Activated CD4-positive, alpha-beta T cell treated with anti-CD3 and anti-CD28 coated beads, Interleukin-2, amount 10 ng/mL, durations not matched to agents 7 days and 5 days (primary cell): ENCODE results near the gene CRAT. TPM values are rescaled to one million over a fixed set of nuclear protein-coding genes. Genes with fewer than 3 reads are reported as not detected.
A peak's percentile ranks its signal among the peaks of the same experiment; 100 is the strongest.
"Not testable (repeated sequence)": the region's sequence is repeated elsewhere in the genome, so short reads cannot be mapped to it uniquely, and the experiment has no call there.

ENCODE experiments used
- CTCF ChIA-PET: fragments of 350-600 bp; sonication (Branson Sonifier 250); formaldehyde crosslinking; loops from one replicate; lab custom pipeline; 2021; ENCODE audit warnings: antibody characterized with exemption; lab: Charles Lee
- POLR2A ChIA-PET: fragments of 350-600 bp; sonication (Branson Sonifier 250); formaldehyde crosslinking; loops from one replicate; lab custom pipeline; 2021; ENCODE audit warnings: antibody characterized with exemption; lab: Charles Lee
- DNase-seq: peaks from one replicate; pipeline ENCODE4 v3.0.0-alpha.2; 2020
- H3K27ac Mint-ChIP-seq: one replicate; pipeline ENCODE4 v1.8.0; 2021; ENCODE audit warnings: mild to moderate bottlenecking, moderate library complexity, mixed read lengths
- H3K27me3 Mint-ChIP-seq: one replicate; pipeline ENCODE4 v1.8.0; 2021; ENCODE audit warnings: mixed read lengths
- H3K36me3 Mint-ChIP-seq: one replicate; pipeline ENCODE4 v1.8.0; 2021; ENCODE audit warnings: low read depth, mixed read lengths
- H3K4me1 Mint-ChIP-seq: one replicate; pipeline ENCODE4 v1.8.0; 2021; ENCODE audit warnings: mixed read lengths
- H3K4me3 Mint-ChIP-seq: one replicate; pipeline ENCODE4 v1.8.0; 2021; ENCODE audit warnings: mild to moderate bottlenecking, moderate library complexity, mixed read lengths
- H3K9me3 Mint-ChIP-seq: one replicate; pipeline ENCODE4 v1.8.0; 2021; ENCODE audit warnings: mixed read lengths
- total RNA-seq, 2 experiments: library from RNA; stranded (reverse); gene quantifications; one replicate each; pipeline ENCODE4 v1.2.3, GENCODE V29; 2021

CRAT gene
- total RNA-seq, 2 experiments from 2014 or later, result 20.4 to 25.2 TPM

DNA sequence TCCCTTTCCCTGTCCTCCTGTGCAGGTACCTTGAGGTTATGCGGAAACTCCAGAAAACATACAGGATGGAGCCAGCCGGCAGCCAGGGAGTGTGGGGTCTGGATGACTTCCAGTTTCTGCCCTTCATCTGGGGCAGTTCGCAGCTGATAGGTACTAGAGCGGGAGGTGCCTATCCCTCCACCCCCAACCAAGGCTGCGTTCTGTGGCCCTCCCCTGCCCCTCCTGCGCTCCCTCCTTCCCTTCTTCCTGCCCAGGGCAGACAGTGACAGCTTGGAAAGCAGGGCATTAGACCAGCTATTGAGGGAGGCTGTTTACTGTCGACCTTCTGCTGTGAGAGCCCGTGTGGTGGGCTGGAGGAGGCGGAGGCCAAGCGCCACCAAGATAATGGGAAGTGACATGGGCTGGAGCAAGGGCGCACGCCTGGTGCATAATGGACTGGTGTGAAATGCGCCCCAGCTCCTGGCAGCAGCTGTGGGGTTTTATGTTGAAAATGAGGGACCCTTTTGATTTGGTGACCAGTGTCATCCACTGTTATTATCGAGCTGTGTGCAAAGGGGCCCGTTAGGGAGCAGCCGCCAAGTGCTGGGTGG, 25.9 kb upstream of the CRAT start:
- Mint-ChIP-seq H3K27me3 (no peaks in the 10 kb centered on the region), H3K36me3 (peaks cover 26% of the 10 kb centered on the region)

DNA sequence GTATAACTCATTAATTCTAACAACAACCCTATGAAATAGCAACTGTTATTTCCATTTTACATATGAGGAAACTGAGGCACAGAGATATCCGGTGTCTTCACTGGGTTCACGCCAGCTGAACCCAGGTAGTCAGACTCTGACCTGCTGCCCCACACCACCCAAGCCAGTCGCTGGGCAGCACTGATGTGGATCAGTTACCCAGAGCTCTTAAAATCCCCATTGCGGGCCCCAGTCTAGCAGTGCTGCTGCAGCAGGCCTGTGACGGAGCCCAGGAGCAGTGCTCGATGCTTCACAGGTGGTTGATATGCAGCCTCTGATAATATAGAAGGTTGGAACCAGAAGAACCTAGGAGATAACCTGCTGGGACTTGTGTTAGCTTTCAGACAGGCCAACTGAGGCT, 24.9 kb upstream of the CRAT start:
- Mint-ChIP-seq H3K27me3 (no peaks in the 10 kb centered on the region), H3K4me1 (peaks cover 19% of the 10 kb centered on the region), H3K36me3 (peaks cover 31% of the 10 kb centered on the region), H3K9me3 (no peaks in the 10 kb centered on the region), H3K4me3 (no peak overlapping the region), H3K27ac (no peak overlapping the region)
- ChIA-PET POLR2A (no interaction called here), CTCF (interaction anchor here (1.1 to 1.2 kb wide), 3 partner anchors 10 to 487 kb away, joined by 3 to 5 read pairs (median 3); no protein-coding TSS in a partner anchor)
- DNase-seq, result no peak

More for the DNA sequence above, 25.9 kb upstream of the CRAT start:
- Mint-ChIP-seq H3K4me1 (peaks cover 27% of the 10 kb centered on the region), H3K27ac (no peak overlapping the region), H3K4me3 (no peak overlapping the region), H3K9me3 (no peaks in the 10 kb centered on the region)
- POLR2A ChIA-PET, result no interaction called here
- no peak for DNase-seq
- CTCF ChIA-PET, result interaction anchor here (1.1 to 4.8 kb wide), 2 partner anchors 37 to 488 kb away, joined by 4 to 45 read pairs; partner anchors contain the start of gene NTMT1

DNA sequence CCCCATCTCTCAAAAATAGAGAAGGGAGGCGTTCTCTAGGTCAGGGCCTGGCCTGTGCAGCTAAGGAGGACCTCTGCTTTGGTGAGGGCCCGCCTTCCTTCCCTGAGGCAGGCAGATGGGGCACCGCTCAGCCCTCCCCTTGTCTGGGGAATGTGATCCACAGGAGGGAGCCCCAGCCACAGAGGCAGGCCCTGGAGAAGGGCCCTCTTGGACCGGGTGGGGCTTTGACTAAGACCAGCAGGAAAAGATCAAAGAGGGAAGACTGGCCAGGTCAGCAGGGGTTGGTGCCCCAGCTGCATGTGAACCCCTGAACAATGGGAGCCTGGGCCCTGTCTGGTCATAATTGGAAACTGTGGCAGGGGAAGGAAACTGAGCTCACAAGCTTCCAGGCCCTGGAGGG, 22.5 kb upstream of the CRAT start:
- Mint-ChIP-seq H3K27me3 (no peaks in the 10 kb centered on the region), H3K36me3 (peaks cover 34% of the 10 kb centered on the region), H3K4me3 (no peak overlapping the region), H3K9me3 (no peaks in the 10 kb centered on the region), H3K27ac (no peak overlapping the region), H3K4me1 (peaks cover 6% of the 10 kb centered on the region)
- ChIA-PET CTCF (interaction anchor here (0.6 to 5.3 kb wide), 6 partner anchors 11 to 560 kb away, joined by 3 to 64 read pairs (median 12); partner anchors contain the start of gene C9orf50), POLR2A (no interaction called here)
- no peak for DNase-seq

DNA sequence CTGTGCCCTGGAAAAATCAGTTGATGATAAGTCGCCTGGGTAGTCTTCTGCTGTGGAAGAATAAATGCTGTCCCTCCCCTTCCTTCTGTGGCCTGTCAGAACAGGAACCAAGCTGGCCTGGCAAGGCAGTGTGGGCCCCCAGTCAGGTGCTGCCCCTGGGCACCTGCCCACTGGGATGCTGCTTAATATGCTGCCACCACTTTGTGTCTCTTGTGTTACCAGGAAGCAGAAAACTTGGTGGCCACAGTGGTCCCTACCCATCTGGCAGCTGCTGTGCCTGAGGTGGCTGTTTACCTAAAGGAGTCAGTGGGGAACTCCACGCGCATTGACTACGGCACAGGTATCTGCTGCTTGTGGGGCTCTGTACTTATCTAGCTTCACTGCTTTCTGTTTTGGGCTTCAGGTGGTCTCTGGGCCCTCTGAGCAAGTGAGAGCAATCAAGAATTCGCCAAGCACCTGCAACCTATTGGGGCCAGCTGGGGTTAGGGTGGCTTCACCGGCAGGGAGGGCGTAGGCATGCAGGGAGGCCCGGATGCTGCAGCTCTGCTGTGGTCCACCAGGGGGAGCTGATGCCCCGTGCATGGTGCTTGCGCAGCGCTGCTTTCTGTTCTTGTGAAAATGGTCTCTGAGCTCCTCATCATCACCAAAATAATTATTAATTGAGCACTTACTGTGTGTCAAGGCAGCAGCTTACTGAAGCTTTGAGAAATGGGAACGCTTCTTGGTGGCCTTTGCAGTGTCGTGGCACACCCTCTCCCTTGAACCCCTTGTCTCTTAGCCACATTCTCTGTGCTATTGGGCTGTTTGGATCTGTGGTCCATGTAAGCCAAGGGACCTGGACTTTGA, 20.9 kb upstream of the CRAT start:
- no peaks in the 10 kb centered on the region for H3K27me3 Mint-ChIP-seq
- ChIA-PET CTCF (interaction anchor here (0.6 to 5.3 kb wide), 43 partner anchors 8 to 739 kb away, joined by 3 to 64 read pairs (median 4); partner anchors contain the start of genes C9orf50, IER5L and NTMT1), POLR2A (interaction anchor here (0.6 kb wide), 2 partner anchors 208 to 329 kb away, joined by 4 to 5 read pairs; no protein-coding TSS in a partner anchor)
- peaks cover 36% of the 10 kb centered on the region for H3K36me3 Mint-ChIP-seq
- peak overlapping the region; percentile 76 for H3K27ac Mint-ChIP-seq
- no peaks in the 10 kb centered on the region for H3K9me3 Mint-ChIP-seq
- peaks cover 6% of the 10 kb centered on the region for H3K4me1 Mint-ChIP-seq
- no peak overlapping the region for H3K4me3 Mint-ChIP-seq
- peak; percentile 88 for DNase-seq

DNA sequence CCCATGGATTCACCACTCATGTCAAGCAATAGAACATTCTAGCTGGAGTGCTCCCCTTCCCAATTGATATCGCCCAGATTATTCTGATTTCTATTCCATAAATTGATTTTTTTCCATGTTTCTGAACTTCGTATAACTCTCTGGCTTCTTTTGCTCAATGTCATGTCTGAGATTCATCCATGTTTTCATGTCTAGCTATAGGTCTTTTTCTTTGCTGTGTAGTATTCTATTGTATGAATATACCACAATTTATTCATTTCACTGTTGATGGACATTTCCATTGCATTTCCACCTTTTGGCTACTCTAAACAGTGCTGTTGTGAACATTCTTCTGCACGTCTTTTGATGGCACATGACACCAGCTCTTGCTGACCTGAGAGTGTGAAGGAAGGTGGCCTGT, 20.2 kb upstream of the CRAT start:
- Mint-ChIP-seq H3K27ac (no peak overlapping the region), H3K4me3 (no peak overlapping the region), H3K4me1 (peaks cover 6% of the 10 kb centered on the region), H3K36me3 (peaks cover 33% of the 10 kb centered on the region), H3K9me3 (no peaks in the 10 kb centered on the region), H3K27me3 (no peaks in the 10 kb centered on the region)
- DNase-seq, result no peak
- CTCF ChIA-PET, result interaction anchor here (0.5 to 5.3 kb wide), 20 partner anchors 9 to 512 kb away, joined by 3 to 64 read pairs (median 8); partner anchors contain the start of genes C9orf50 and NTMT1
- POLR2A ChIA-PET, result no interaction called here

DNA sequence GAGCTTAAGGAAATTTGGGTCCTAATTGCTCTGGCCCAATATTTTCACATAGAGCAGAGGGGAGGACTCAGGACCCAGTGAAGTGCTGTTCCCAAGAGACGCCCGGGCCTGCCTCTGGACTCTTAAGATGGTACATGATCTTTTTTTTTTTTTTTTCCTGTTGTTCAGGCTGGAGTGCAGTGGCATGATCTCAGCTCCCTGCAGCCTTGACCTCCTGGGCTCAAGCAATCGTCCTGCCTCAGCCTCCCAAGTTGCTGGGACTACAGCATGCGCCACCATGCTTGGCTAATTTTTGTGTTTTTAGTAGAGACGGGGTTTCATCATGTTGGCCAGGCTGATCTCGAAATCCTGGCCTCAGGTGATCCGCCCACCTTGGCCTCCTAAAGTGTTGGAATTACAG, 19.7 kb upstream of the CRAT start:
- POLR2A ChIA-PET, H3K27ac Mint-ChIP-seq, H3K4me3 Mint-ChIP-seq, DNase-seq, H3K9me3 Mint-ChIP-seq, H3K27me3 Mint-ChIP-seq, H3K4me1 Mint-ChIP-seq: not testable (repeated sequence)
- peaks cover 30% of the 10 kb centered on the region for H3K36me3 Mint-ChIP-seq
- CTCF ChIA-PET, result interaction anchor here (0.5 to 5.3 kb wide), 13 partner anchors 8 to 494 kb away, joined by 3 to 64 read pairs (median 10); no protein-coding TSS in a partner anchor

DNA sequence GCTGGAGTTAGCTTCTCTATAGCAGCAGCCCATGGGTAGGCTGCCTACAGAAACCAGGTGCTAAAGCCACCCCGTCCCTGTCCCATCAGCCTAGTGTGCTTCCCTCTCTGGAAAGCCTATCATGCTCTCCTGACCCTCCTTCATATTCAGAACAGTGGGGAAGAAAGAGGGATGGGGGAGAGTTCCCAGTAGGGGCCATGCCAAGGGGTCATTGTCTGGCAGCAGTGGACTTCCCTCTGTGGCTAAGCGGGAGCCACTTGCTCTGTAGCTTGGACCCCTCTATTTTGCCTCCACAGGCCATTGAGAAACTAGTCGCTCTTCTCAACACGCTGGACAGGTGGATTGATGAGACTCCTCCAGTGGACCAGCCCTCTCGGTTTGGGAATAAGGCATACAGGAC, 18.1 kb upstream of the CRAT start:
- peaks cover 21% of the 10 kb centered on the region for H3K36me3 Mint-ChIP-seq
- H3K4me1 Mint-ChIP-seq, result peaks cover 6% of the 10 kb centered on the region
- CTCF ChIA-PET, result interaction anchor here (0.6 to 3.9 kb wide), 5 partner anchors 11 to 597 kb away, joined by 3 to 30 read pairs (median 4); partner anchors contain the start of gene PTPA
- peak overlapping the region; percentile 9 for H3K27ac Mint-ChIP-seq
- no peaks in the 10 kb centered on the region for H3K9me3 Mint-ChIP-seq
- no peak overlapping the region for H3K4me3 Mint-ChIP-seq
- no peaks in the 10 kb centered on the region for H3K27me3 Mint-ChIP-seq
- DNase-seq, result no peak
- POLR2A ChIA-PET, result no interaction called here

DNA sequence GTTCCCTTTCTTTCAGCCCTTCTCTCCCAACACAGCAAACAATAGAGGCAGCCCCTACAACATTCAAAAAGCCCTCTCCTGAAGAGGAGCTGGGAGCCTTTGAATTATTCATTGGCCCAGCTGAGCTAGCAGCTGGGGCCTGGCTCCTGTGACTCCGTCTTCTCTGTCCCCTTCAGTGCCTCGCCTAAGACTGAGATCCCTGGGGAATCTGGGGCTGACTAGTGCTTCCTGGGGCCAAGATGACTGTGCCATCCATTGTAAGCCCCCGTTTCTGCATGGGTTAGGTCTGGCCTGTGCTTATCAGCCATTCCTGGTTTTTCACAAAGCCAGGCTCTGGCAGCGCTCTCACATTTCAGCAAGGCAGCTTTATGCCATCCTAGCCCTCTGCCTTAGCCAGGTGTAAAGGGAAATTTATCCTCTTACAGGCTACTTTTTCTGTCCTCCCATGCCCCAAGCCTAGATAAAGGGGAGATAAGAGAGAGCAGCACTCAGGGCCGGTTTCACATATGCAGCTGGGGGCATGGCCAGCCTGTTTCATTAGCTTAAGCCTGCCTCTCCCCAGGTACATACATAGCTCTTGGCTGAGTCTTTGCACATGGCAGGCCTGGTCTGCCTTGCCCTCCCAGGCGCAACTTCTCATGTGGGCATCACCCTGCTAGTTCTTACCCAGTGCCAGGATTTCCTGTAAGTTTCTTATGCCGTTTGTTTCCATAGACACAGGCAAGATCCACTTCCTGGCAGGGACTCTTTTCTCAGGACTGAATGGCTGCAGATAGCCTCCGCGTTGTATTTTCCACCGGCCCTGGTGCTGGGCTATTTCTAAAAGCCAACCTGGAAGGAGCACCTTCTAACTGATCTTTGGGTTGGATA, 16.4 kb upstream of the CRAT start:
- peaks cover 6% of the 10 kb centered on the region for H3K4me1 Mint-ChIP-seq
- no peak for DNase-seq
- POLR2A ChIA-PET, result interaction anchor here (0.5 kb wide), 1 partner anchor 498 kb away, joined by 4 read pairs; no protein-coding TSS in a partner anchor
- peaks cover 24% of the 10 kb centered on the region for H3K36me3 Mint-ChIP-seq
- no peaks in the 10 kb centered on the region for H3K9me3 Mint-ChIP-seq
- no peak overlapping the region for H3K4me3 Mint-ChIP-seq
- CTCF ChIA-PET, result interaction anchor here (0.5 to 3.5 kb wide), 5 partner anchors 11 to 409 kb away, joined by 3 to 18 read pairs (median 3); no protein-coding TSS in a partner anchor
- no peaks in the 10 kb centered on the region for H3K27me3 Mint-ChIP-seq
- no peak overlapping the region for H3K27ac Mint-ChIP-seq

DNA sequence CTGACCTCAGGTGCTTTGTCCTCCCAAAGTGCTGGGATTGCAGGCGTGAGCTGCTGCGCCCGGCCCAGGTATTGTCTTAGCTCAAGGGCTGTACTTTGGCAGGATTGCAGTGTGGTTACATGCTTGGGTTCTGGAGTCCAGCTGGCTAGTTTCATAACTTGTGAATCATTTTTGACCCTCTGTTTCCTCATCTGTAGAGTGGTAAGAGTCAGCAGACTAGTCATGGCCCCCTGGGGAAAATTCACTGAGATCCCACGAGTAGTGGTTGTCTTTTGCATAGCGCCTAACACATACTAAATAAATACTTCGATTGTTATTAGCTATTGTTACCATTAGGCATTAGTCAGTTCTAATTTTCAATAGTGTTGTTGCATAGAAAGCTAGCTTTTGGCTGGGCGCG, 14.9 kb upstream of the CRAT start:
- ChIA-PET CTCF (interaction anchor here (0.5 to 3.5 kb wide), 9 partner anchors 10 to 643 kb away, joined by 3 to 18 read pairs (median 3); partner anchors contain the start of gene ASB6), POLR2A (no interaction called here)
- H3K36me3 Mint-ChIP-seq, result peaks cover 18% of the 10 kb centered on the region
- no peaks in the 10 kb centered on the region for H3K4me1 Mint-ChIP-seq
- H3K27ac Mint-ChIP-seq, result no peak overlapping the region
- H3K4me3 Mint-ChIP-seq, result no peak overlapping the region
- DNase-seq, result no peak
- no peaks in the 10 kb centered on the region for H3K9me3 Mint-ChIP-seq
- no peaks in the 10 kb centered on the region for H3K27me3 Mint-ChIP-seq

DNA sequence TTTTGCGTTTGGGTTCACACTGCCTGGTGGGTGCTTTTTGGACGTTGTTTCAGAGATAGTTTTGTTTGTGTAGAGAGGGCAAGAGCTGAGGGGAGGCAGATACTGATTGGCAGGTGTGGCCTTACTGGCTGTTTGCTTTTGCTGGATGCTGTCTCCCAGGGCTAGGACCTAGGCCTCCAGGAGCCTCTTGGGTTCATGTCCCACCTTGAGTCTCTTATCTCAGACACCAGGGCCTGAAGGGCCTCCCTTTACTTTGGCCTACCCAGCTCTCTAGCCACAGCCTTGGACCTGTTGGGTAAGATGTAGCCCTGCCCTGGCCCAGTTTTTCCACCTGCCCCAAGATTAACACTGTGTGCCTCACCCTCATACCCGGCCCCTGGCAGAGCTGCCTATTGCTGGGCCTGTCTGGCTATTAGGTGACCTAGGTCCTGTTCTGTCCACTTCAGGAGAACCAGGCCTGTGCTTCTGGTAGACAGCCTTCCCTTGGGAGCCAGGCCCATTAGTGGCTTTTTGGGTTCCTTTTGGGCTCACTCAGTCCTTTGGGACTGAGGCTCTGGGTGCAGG, 14.0 kb upstream of the CRAT start:
- CTCF ChIA-PET, result interaction anchor here (1.0 to 3.5 kb wide), 6 partner anchors 12 to 518 kb away, joined by 3 to 18 read pairs (median 4); partner anchors contain the start of gene ASB6
- Mint-ChIP-seq H3K4me1 (peaks cover 1% of the 10 kb centered on the region), H3K36me3 (peaks cover 18% of the 10 kb centered on the region), H3K27ac (peak overlapping the region; percentile 19), H3K4me3 (no peak overlapping the region), H3K9me3 (no peaks in the 10 kb centered on the region), H3K27me3 (no peaks in the 10 kb centered on the region)
- DNase-seq, result no peak
- POLR2A ChIA-PET, result no interaction called here

DNA sequence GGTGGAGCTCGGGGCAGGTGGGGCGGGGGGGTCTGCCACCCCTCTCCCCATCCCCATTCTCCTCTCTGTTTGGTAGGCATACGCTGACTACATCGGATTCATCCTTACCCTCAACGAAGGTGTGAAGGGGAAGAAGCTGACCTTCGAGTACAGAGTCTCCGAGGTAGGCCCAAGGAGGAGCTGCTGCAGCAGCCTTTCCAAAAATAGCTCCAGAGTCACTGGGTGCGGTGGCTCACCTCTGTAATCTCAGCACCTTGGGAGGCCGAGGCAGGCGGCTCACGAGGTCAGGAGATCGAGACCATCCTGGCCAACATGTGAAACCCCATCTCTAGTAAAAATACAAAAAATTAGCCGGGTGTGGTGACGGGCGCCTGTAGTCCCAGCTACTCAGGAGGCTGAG, 12.4 kb upstream of the CRAT start:
- DNase-seq, H3K4me1 Mint-ChIP-seq, POLR2A ChIA-PET, H3K27me3 Mint-ChIP-seq, H3K27ac Mint-ChIP-seq, H3K4me3 Mint-ChIP-seq, H3K9me3 Mint-ChIP-seq: not testable (repeated sequence)
- CTCF ChIA-PET, result interaction anchor here (1.2 to 3.4 kb wide), 5 partner anchors 9 to 502 kb away, joined by 3 to 21 read pairs (median 4); partner anchors contain the start of gene NTMT1
- peaks cover 17% of the 10 kb centered on the region for H3K36me3 Mint-ChIP-seq
